Stimulated activated CD8-positive, alpha-beta memory T cell treated with anti-CD3 and anti-CD28 coated beads, Interleukin-7, amount 100 ng/mL, for 48 hours (primary cell): ENCODE data around the gene KRTAP5-8.
"Not testable (repeated sequence)": the region's sequence is repeated elsewhere in the genome, so short reads cannot be mapped to it uniquely, and the experiment has no call there.

Experiments
- DNase-seq, 2 donors: peaks; one replicate each; pipeline ENCODE4 v3.0.0-alpha.2; 2020; ENCODE audit warnings: low read depth in 1 of 2; ENCODE audit errors: extremely low read depth in 1 of 2

KRTAP5-8 gene, protein sequence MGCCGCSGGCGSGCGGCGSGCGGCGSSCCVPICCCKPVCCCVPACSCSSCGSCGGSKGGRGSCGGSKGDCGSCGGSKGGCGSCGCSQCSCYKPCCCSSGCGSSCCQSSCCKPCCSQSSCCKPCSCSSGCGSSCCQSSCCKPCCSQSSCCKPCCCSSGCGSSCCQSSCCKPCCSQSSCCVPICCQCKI

DNA sequence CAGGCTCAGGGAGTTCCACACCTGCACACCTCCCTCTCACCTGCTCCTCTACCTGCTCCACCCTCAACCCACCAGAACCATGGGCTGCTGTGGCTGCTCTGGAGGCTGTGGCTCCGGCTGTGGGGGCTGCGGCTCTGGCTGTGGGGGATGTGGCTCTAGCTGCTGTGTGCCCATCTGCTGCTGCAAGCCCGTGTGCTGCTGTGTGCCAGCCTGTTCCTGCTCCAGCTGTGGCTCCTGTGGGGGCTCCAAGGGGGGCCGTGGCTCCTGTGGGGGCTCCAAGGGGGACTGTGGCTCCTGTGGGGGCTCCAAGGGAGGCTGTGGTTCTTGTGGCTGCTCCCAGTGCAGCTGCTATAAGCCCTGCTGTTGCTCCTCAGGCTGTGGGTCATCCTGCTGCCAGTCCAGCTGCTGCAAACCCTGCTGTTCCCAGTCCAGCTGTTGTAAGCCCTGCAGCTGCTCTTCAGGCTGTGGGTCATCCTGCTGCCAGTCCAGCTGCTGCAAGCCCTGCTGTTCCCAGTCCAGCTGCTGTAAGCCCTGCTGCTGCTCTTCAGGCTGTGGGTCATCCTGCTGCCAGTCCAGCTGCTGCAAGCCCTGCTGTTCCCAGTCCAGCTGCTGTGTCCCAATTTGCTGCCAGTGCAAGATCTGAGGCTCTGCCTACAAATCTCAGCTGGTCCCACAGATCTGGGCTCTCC lies at the start of gene KRTAP5-8:
Gene KRTAP5-8 (plus strand): TSS at position 49 of the 689 bp plus-strand sequence. CDS start 31 bp downstream, at position 80.
- not testable (repeated sequence) for DNase-seq

DNA sequence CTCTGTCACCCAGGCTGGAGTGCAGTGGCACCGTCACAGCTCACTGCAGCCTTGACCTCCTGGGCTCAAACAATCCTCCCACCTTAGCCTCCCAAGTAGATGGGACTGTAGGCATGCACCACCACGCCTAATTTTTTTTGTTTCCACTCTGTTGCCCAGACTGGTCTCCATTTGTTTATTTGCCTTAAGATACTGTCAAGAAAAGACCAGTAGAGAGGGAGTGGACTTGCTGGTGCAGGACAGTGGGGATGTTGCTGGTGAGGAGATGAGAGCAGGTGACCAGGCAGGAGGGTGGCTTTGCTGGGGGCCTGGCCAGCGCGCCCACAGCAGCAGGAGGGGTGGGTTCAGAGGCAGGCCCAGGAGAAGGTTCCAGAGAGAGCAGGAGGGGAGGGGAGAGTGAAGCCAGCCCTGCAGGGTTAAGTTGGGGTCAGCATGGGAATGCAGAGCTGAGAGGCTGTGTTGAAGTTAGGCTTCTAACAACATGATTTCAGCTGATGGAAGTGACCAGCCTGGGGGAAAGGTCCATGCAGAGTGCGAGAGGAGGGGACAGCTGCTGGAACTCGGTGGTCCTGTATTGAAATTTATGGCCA lies 49.0 kb upstream of the KRTAP5-8 start:
- no peak for DNase-seq

DNA sequence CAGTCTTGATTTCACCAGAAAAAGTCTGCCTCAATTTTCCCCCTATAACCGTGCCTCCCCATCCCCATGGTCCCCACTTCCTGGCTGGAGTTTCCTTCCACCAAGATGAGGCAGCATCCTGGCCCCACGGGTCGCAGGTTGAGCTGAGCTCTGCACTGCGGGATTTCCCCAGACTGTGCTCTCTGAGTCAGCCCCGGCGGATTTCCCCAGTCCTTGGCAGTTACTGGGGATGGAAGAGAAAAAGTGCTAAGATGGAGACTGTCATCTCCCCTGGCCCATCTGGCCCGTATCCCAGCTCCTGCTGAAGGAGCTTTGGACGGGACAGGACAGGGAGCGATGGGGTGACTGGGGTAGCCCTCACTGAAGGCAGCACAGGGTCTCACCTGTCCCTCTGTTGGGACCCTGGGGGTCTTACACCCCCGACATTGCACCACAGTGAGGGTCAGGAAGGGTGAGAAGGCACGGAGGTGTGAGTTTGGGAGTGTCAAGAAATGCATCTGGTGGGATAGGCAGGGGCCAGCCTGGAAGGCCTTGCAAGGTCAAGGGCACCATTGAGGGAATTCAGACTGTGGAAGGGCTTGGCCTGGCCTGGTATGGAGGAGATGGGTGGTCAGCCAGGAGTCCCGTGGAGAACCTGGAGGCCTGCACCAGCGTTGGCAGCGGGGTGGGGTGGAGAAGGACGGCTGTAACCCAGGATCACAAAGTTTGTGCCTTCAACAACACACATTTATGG lies 48.3 kb upstream of the KRTAP5-8 start:
- peak; percentile 34 to 44 for DNase-seq

DNA sequence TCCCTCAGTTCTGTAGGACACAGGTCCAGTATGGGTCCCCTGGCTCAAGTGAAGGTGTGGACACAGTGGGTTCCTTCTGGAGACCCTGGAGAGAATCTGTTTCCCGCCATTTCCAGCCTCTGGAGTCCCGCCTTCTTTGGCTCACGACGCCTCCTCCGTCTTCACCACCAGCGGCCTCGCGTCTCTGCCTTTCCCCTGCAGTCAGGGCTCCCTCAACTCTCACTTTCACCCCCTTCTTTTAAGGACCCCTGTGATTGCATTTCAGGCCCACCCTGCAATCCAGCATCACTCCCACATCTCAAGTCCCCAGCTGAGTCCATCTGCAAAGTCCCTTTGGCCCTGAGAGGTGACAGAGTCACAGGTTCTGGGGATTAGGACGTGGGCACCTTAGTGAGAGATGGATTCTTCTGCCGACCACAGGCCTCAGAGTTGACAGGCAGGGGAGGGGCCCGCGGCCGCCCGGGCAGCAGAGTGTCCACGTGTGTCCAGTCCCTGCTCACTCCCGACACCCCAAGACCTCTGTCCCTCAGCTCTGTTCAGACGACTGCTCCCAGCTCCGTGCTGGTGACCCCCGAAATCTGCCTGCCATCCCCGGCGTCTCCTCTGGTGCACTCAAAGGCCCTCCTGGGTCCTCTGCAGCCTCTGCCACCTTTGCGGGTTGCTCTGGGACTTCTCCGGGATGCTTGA lies 47.6 kb upstream of the KRTAP5-8 start:
- DNase-seq = no peak

DNA sequence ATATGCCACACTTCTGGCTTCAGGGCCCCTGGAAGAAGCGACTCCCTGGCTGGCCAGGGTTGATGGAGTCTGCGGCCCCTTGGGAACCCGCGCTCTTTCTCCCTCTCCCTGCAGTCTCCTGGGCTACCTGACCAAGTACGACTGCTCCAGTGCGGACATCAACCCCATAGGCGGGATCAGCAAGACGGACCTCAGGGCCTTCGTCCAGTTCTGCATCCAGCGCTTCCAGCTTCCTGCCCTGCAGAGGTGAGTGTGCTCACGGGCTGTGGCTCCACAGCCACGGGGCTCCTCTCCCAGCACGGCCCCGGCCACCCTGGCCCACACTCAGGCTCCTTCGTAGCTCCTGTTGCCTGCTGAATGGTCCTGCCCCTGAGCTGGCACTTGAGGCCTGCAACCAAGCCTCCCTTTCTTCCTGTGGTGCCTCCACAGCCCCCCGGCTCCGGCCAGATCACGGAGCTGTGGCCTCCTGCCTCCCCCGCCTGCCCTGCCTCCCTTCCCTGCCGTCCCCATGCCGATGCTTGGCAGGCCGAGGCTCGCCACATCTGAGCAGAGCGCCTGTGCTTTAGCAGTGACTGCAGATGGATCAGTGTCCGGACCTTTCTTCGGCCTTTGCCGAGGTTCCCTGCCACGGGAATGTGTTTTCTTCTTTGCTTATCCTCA lies 47.0 kb upstream of the KRTAP5-8 start:
- DNase-seq = no peak

DNA sequence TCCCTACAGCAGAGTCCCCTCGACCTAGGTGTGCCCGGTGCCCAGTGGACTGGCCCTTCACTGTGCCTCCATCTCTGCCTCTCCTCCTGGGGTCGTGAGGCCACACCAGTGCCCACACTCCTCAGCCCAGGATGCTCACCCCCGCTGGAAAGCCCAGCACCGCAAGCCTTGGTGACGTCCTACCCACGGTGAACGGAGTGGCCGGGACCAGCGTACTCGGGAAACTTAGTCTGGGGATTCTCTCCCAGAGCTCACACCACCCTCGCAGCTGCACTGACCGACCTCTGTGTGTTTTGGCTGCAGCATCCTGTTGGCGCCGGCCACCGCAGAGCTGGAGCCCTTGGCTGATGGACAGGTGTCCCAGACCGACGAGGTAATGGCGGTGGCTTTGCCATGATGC lies 46.3 kb upstream of the KRTAP5-8 start:
- DNase-seq = no peak

DNA sequence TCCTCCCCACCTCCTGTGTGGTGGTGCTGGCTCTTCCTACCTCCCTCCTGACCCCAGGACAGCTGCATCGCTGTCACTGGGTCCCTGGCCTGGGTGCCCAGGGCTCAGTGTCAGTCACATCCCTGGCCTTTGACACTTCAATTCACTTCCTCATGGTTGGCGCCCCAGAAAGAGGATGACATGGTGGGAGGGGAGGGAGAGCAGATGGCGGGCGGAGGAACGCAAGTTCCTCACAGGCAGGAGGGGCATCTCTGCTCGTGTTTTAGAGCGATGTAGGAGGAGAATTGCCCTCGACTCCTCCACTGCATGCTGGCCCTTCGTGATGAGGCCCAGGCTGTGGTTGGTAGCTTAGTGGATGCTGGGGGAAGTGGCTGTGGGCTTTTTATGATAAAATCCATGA lies 45.9 kb upstream of the KRTAP5-8 start:
- no peak for DNase-seq

DNA sequence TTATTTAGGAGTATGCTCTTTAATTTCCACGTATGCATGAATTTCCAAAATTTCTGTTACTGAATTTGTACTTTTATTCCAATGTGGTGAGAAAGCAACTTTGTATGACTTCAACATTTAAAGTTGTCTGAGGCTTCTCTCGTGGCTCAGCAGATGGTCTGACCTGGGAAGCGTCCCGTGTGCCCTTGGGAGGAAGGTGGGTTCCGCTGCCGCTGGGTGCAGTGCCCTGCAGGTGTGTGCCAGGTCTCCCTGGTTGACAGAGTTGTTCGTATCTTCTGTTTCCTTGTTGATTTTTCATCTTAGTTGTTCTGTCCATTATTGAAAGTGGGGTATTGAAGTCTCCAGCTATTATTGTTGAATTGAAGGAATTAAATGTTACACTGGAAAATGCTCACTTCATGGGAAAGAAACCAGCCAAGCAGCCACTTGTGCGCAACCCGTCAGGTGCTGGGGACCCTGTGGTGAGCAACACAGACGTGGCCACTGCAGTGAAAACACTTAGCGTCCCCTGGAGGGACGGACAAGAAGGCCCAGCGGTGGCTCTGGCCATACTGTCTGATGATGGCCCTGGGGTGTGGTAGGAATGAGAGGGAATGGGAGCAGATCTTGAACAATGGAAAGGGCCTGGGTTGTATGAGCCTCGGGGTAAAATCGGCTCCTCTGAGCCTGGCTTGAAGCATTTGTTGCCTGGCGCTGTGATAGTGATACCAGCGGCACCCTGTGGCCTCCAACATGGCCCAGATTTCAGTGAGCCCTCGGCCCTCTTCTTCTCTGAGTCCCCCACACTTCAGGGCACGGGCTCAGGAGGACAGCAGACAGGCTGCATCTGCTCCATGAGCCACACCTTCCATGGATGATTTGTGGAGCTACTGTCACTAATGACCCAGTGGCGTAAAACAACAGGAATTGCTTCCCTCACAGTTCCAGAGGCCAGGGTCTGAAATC lies 42.3 kb upstream of the KRTAP5-8 start:
- DNase-seq = no peak

DNA sequence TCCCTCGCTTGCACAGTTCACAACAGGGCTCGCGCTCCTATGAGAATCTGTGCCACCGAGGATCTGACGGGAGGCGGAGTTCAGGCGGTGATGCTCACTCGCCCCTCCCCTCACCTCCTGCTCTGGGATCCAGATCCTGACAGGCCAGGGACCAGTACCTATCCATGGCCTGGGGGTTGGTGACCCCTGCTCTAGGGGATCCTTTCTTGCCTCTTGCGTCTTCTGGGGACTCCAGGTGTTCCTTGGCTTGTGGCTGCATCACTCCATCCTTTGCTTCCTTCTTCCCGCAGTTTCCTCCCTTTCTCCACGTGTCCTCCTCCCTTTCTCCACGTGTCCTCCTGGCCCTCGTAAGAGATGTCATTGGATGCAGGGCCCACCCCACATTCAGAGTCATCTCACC lies 41.4 kb upstream of the KRTAP5-8 start:
- no peak for DNase-seq

DNA sequence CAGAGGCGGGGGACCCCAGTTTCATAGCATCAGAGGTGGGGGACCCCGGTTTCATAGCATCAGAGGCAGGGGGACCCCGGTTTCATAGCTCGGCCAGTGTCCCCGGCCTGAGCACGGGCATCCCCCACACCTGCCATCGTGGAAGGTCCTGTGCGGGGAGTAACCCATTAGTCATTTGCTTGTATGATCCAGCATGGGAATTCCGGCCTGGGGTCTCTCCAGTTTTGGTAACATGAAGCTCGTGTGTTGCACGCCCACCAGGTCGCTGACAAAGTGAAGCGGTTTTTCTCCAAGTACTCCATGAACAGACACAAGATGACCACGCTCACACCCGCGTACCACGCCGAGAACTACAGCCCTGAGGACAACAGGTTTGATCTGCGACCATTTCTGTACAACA lies 39.7 kb upstream of the KRTAP5-8 start:
- DNase-seq = no peak

DNA sequence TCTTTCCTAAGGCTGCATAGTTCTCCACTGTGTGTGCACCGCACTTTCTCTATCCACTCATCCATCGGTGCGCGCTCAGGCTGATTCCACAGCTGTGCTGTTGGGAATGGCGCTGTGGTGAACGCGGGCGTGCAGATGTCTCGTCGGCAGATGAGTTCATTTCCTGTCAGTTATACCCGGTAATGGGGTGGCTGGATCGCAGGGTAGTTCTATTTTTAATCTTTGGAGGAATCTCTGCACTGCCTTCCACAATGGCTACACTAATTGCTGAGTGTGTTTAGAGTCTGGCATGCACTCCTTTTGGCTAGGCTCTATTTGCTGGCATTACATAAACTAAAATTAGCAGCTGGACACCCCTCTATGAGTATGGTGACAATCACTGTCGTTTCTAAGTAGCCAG lies 38.7 kb upstream of the KRTAP5-8 start:
- no peak for DNase-seq

DNA sequence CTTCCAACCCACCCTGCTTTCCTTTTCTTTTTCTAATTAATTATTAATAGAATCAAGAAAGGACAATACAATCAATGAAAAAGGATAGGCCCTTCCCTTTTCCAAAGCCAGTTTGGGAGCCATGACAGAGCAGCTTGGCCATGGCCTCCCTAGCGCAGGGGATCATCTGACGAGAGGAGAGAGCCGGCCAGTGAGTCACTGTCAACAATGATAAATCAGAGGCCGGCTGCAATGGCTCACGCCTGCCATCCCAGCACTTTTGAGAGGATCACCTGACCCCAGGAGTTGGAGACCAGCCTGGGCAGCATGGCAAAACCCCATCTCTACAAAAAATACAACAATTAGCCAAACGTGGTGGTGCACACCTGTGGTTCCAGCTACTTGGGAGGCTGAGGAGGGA lies 38.3 kb upstream of the KRTAP5-8 start:
- no peak for DNase-seq

DNA sequence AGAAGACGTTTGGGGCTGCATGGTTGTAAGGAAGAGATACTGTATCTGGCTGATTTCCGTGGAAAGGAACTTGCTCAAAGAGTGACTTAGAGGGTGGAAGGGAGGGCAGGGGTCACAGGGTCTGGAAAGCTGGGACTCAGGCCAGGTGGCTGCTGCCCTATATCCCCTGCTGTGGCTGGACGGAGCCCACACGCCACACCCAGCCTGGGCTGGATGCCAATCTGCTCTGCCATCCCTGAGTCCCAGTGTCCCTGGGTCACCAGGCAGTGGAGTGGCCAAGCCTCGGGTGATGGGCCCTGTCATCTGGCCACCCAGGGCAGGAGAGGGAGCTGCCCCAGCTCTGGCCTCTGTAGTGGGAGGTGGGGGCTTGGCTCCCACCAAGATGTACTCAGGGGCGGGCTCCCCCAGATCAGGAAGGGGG lies 37.2 kb upstream of the KRTAP5-8 start:
- DNase-seq = no peak

DNA sequence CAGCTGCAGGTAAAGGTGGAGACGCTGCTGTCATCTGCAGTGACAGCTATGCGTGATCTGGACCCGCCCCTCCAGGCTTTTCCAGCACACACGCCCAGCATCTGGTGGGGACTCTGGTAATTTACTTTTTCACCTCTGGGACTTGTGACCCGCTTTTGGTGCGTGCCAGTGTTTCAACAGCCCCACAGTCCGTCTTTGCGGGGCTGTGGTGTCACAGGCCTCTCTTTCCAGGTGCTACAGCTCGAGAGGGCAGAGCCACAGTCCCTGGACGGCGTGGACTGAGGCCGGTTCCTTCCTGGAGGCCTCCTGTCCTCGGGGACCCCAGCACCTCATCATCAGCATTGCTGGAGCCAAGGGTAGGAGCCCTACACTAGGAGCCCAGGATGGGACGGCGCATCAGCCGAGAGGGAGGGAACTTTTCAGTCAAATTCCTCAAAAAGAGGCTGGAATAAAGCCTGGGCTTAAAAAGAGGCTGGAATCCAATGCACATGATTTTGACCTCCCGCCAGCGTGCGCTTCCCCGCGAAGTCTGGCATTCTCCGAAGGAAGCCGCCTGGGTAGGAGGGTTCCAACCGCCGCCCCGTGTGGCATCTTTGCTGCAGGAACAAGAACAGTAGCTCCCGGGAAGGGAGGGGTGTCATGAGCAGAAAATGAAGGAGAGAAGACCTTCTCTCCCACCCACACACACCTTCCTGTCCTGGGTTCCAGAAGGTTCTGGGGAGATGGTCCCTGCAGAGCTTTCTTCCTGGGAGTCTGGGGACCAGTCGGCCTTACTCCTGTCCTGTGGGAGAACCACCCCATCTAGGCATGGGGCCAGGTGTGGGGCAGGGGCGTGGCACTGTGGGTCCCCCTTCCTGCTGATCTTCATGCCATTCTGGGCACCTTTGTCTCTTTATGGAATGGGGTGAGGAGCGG lies 36.5 kb upstream of the KRTAP5-8 start:
- DNase-seq = no peak

DNA sequence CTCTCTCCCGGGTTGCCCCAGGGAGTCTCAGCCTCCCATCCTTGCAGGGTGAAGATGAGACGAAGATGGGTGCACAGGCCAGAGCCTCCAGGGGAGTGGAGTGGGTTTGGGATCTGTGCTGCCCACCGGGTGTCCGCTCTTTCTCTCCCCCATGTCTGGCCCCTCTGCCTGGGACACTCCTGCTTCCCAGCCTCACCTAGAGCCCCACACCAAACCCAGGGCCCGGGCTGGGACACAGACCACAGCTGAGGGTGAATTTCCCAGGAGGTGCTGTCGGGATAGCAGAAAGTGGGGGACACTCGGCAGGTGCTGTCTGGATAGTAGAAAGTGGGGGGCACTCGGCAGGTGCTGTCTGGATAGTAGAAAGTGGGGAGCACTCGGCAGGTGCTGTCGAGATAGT lies 35.8 kb upstream of the KRTAP5-8 start:
- DNase-seq = no peak

DNA sequence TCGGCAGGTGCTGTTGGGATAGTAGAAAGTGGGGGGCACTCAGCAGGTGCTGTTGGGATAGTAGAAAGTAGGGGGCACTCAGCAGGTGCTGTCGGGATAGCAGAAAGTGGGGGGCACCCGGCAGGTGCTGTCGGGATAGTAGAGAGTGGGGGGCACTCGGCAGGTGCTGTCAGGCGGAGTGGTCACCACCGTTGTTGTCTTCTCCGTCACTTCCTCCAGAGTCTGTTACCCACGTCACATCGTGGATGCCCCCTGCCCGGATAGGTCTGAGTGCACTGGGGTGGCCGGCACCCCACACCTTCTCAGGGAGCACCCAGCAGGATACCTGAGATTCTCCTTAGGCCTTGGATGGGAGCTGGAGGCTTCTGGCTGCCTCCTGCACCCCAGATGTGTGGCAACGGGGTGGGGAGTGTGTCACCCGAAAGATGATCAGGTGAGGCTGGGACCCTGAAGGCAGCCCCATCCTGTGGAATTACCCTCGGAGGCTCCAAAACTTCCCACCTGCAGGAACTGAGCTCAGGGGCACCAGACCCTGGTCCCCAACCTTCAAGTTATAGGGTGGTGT lies 34.9 kb upstream of the KRTAP5-8 start:
- no peak for DNase-seq

DNA sequence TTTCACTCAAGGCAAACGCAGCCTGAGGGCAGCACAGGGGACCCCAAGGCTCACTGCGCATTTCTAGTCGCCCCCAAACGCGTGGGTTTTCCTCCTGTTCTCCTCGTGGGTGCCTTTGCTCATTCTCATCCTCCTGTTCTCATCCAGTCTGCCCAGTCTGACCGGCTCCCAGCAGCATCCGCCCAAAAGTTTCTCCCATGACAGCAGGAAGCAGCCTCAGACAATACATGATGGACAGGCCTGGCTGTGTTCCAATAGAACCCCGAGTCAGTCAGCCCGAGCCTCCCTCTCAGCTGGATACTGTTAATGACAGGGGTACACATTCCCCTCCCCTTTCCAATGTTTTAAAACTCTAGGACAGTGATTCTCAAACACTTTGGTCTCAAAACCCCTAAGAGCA lies 33.3 kb upstream of the KRTAP5-8 start:
- DNase-seq = no peak

DNA sequence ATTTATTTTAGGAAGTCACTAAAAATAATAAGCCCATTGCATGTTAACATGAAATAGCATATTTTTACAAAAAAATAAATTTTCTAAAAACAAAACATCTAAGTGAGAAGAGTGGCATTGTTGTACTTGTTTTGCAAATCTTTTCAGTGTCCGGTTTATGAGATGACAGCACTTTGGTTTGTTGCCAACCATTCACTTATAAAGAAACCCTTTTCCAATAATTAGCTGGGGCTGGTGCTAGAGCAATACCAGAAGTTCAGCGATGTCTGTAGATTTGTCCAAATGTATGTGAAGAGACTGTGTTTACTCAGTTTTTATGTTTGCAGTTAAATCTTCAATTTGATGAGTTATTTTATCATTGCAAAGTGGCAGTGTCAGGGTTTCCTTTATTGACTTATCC lies 32.8 kb upstream of the KRTAP5-8 start:
- no peak for DNase-seq
